Liver (tissue), 9 donors: Measurements from ENCODE around the gene PTH1R. TPM values are rescaled to one million over a fixed set of nuclear protein-coding genes. Genes with fewer than 3 reads are reported as not detected.

Experiments used
- DNase-seq: peaks from one replicate; pipeline ENCODE4 v3.0.0-alpha.2; 2017; ENCODE audit warnings: low spot score
- H3K27ac ChIP-seq, 2 donors: one replicate each; pipeline ENCODE4 v1.7.0; 2013; ENCODE audit warnings: inconsistent platforms in 2 of 2, low read length in 2 of 2, control low read depth in 1 of 2, low read depth in 1 of 2, mild to moderate bottlenecking in 1 of 2
- H3K27me3 ChIP-seq, 4 donors: one replicate each; pipeline versions ENCODE4 v1.6.1 to v1.7.0; 2013; ENCODE audit warnings: low read length in 3 of 4, inconsistent platforms in 1 of 4, mild to moderate bottlenecking in 1 of 4, moderate library complexity in 1 of 4; ENCODE audit not compliant: control insufficient read depth in 4 of 4, insufficient read depth in 4 of 4
- H3K36me3 ChIP-seq, 4 donors: one replicate each; pipeline versions ENCODE4 v1.6.1 to v1.7.0; 2013; ENCODE audit warnings: low read length in 3 of 4, mild to moderate bottlenecking in 3 of 4, low read depth in 1 of 4, moderate library complexity in 1 of 4; ENCODE audit not compliant: control insufficient read depth in 4 of 4, insufficient read depth in 3 of 4
- H3K4me1 ChIP-seq, 4 donors: one replicate each; pipeline versions ENCODE4 v1.6.1 to v1.7.0; 2013; ENCODE audit warnings: low read length in 3 of 4, mild to moderate bottlenecking in 3 of 4, moderate library complexity in 1 of 4; ENCODE audit not compliant: control insufficient read depth in 4 of 4, insufficient read depth in 4 of 4
- H3K4me3 ChIP-seq, 3 donors: one replicate each; pipeline versions ENCODE4 v1.6.1 to v1.7.0; 2013; ENCODE audit warnings: low read length in 3 of 3, control low read depth in 1 of 3, low read depth in 1 of 3, mild to moderate bottlenecking in 1 of 3
- H3K9ac ChIP-seq, 2 donors: one replicate each; pipeline ENCODE4 v1.7.0; 2013; ENCODE audit warnings: low read length in 2 of 2, mild to moderate bottlenecking in 2 of 2, moderate library complexity in 2 of 2, control low read depth in 1 of 2, low read depth in 1 of 2
- H3K9me3 ChIP-seq, 4 donors: one replicate each; pipeline versions ENCODE4 v1.6.1 to v1.7.0; 2013; ENCODE audit warnings: low read length in 3 of 4; ENCODE audit not compliant: control insufficient read depth in 4 of 4
- ATF3 ChIP-seq: IDR thresholded peaks from 2 replicates; pipeline ENCODE4 v1.6.1; 2016; ENCODE audit warnings: antibody characterized with exemption
- CTCF ChIP-seq: fragments of 150-350 bp; IDR thresholded peaks from 2 replicates; pipeline ENCODE4 v1.5.1; 2017; ENCODE audit warnings: improper control_type of control experiment, low read depth, low read length; ENCODE audit not compliant: missing input control
- EGR1 ChIP-seq, 2 donors: IDR thresholded peaks; 2 replicates each; pipeline ENCODE4 v1.6.1; 2016 to 2018; ENCODE audit warnings: antibody characterized with exemption in 2 of 2, low read depth in 2 of 2
- FOXA1 ChIP-seq: IDR thresholded peaks from 2 replicates; pipeline ENCODE4 v1.6.1; 2016; ENCODE audit warnings: antibody characterized with exemption
- FOXA2 ChIP-seq: IDR thresholded peaks from 2 replicates; pipeline ENCODE4 v1.6.1; 2016; ENCODE audit warnings: antibody characterized with exemption
- GABPA ChIP-seq, 2 donors: IDR thresholded peaks in 1 of 2; conservative IDR thresholded peaks in 1 of 2; 2 replicates each; pipeline ENCODE4 v1.6.1; 2016; ENCODE audit warnings: antibody characterized with exemption in 2 of 2, mild to moderate bottlenecking in 1 of 2, moderate library complexity in 1 of 2
- HNF4G ChIP-seq: IDR thresholded peaks from 2 replicates; pipeline ENCODE4 v1.6.1; 2016; ENCODE audit warnings: antibody characterized with exemption
- JUND ChIP-seq, 2 donors: IDR thresholded peaks; 2 replicates each; pipeline ENCODE4 v1.6.1; 2016; ENCODE audit warnings: antibody characterized with exemption in 2 of 2
- MAX ChIP-seq: IDR thresholded peaks from 2 replicates; pipeline ENCODE4 v1.6.1; 2016; ENCODE audit warnings: antibody characterized with exemption
- NR2F2 ChIP-seq: IDR thresholded peaks from 2 replicates; pipeline ENCODE4 v1.6.1; 2016; ENCODE audit warnings: antibody characterized with exemption
- RAD21 ChIP-seq, 2 donors: IDR thresholded peaks; 2 replicates each; pipeline ENCODE4 v1.6.1; 2016; ENCODE audit warnings: antibody characterized with exemption in 2 of 2, mild to moderate bottlenecking in 2 of 2
- REST ChIP-seq: IDR thresholded peaks from 2 replicates; pipeline ENCODE4 v1.6.1; 2016; ENCODE audit warnings: antibody characterized with exemption, mild to moderate bottlenecking
- RXRA ChIP-seq, 2 donors: IDR thresholded peaks; 2 replicates each; pipeline ENCODE4 v1.6.1; 2017 to 2018; ENCODE audit warnings: antibody characterized with exemption in 2 of 2, mild to moderate bottlenecking in 1 of 2
- SP1 ChIP-seq: IDR thresholded peaks from 2 replicates; pipeline ENCODE4 v1.6.1; 2018; ENCODE audit warnings: antibody characterized with exemption, mild to moderate bottlenecking
- YY1 ChIP-seq: IDR thresholded peaks from 2 replicates; pipeline ENCODE4 v1.6.1; 2016; ENCODE audit warnings: antibody characterized with exemption, mild to moderate bottlenecking
- ZBTB33 ChIP-seq: IDR thresholded peaks from 2 replicates; pipeline ENCODE4 v1.6.1; 2016; ENCODE audit warnings: antibody characterized with exemption
- WGBS: extraction: QIAGEN DNeasy Blood & Tissue Kit; methylation state at CpG from one replicate; pipeline ENCODE4 v1.1.7; 2013; 5-methylcytosine and 5-hydroxymethylcytosine counted together
- polyA plus RNA-seq, 2 donors: library from polyadenylated mRNA; stranded (reverse) in 1 of 2; unstranded in 1 of 2; fragments of 200-250 nt in 1 of 2; fragments of >200 nt in 1 of 2; fragmentation: Nextera tagmentation in 1 of 2; extraction: Ambion mirVana in 1 of 2; gene quantifications; one replicate each; pipeline versions ENCODE4 v1.2.1 to v1.2.3, GENCODE V29; 2013 to 2015
- total RNA-seq, 2 donors: library from RNA; depleted of rRNA; stranded (reverse); fragments of >200 nt; gene quantifications; one replicate each; pipeline ENCODE4 v1.2.3, GENCODE V29; 2014
- donor health status: healthy.
- donor health status: healthy.
- donor health status: healthy.
- donor health status: healthy.
- donor health status: healthy.

Gene PTH1R
- total and polyA plus RNA-seq, 4 donors = 7.2 to 28.4 (median 23.6) TPM

GRCh38 chr3:46917257-46917656, 39.7 kb downstream of the PTH1R start:
- TF ChIP-seq FOXA2 = no peak
- no peak for TF ChIP-seq YY1
- TF ChIP-seq MAX = no peak
- TF ChIP-seq ZBTB33 = no peak
- TF ChIP-seq CTCF = no peak
- TF ChIP-seq REST = no peak
- TF ChIP-seq EGR1 (IDR thresholded peaks at IDR 0.05; ENCODE audit: low read depth in 2 of 2) = no peak
- no peak for TF ChIP-seq NR2F2
- no peak for TF ChIP-seq ATF3
- Histone ChIP-seq H3K4me1 (peaks cover 0 to 6% (median 3%) of the 10 kb centered on the region in 4 donors), H3K9ac (no peak overlapping the region), H3K27ac (no peak overlapping the region), H3K9me3 (no peaks in the 10 kb centered on the region), H3K36me3 (peaks cover 19 to 30% (median 24%) of the 10 kb centered on the region in 4 donors), H3K27me3 (no peaks in the 10 kb centered on the region), H3K4me3 (no peak overlapping the region)
- no peak for DNase-seq
- WGBS = 97% methylated on average over 3 of the region's 3 CpGs

- no peak overlapping the region for H3K9ac ChIP-seq
- no peaks in the 10 kb centered on the region for H3K9me3 ChIP-seq
- H3K36me3 ChIP-seq = peaks cover 21 to 38% (median 28%) of the 10 kb centered on the region in 4 donors
- no peak overlapping the region for H3K27ac ChIP-seq
- H3K27me3 ChIP-seq = no peaks in the 10 kb centered on the region
- peaks cover 0 to 6% (median 3%) of the 10 kb centered on the region in 4 donors for H3K4me1 ChIP-seq
- no peak overlapping the region for H3K4me3 ChIP-seq
- WGBS = 88% methylated on average over 1 of the region's 1 CpG
- no peak for DNase-seq
- TF ChIP-seq RAD21 (IDR thresholded peaks at IDR 0.05) = no peak
- TF ChIP-seq JUND (IDR thresholded peaks at IDR 0.05) = no peak
- TF ChIP-seq MAX = no peak
- no peak for TF ChIP-seq RXRA (IDR thresholded peaks at IDR 0.05)
- TF ChIP-seq SP1 = no peak
- no peak for TF ChIP-seq GABPA (IDR thresholded peaks at IDR 0.05 in 1 of 2, conservative IDR thresholded peaks at IDR 0.05 in 1 of 2)
- no peak for TF ChIP-seq NR2F2
- no peak for TF ChIP-seq CTCF
- TF ChIP-seq HNF4G = no peak
- TF ChIP-seq ATF3 = no peak
- TF ChIP-seq FOXA1 = no peak
- TF ChIP-seq YY1 = no peak
- TF ChIP-seq REST = no peak
Measured at GRCh38 chr3:46918202-46918601, 40.7 kb downstream of the PTH1R start.
